NB4 (cell line): ENCODE data around the gene GSTM2.

Source experiments
- CTCF ChIP-seq: IDR thresholded peaks from one replicate; pipeline ENCODE4 v1.5.1; 2012; ENCODE audit warnings: low read depth, low read length
- POLR2A ChIP-seq: IDR thresholded peaks from 2 replicates; pipeline ENCODE4 v1.6.1; 2011; ENCODE audit warnings: mild to moderate bottlenecking; ENCODE audit not compliant: insufficient read length; ENCODE audit errors: extremely low read depth

- no peak for TF ChIP-seq CTCF
- no peak for TF ChIP-seq POLR2A
Observed at GRCh38 chr1:109636201-109636952, 31.5 kb upstream of the GSTM2 start.
